Mesendoderm (in vitro differentiated cells): ENCODE data around the gene PTPRM.

Source experiments
- DNase-seq: peaks from one replicate; pipeline ENCODE4 v3.0.0; 2013
- H2AK5ac ChIP-seq: 2 replicates; pipeline ENCODE4 v1.6.1; 2013; ENCODE audit warnings: low read length, inconsistent platforms
- H2BK120ac ChIP-seq: 2 replicates; pipeline ENCODE4 v1.6.1; 2013; ENCODE audit warnings: low read depth, mild to moderate bottlenecking, low read length, moderate library complexity, mixed read lengths
- H2BK15ac ChIP-seq: replicated peaks from 2 replicates; pipeline ENCODE4 v1.6.1; 2013; ENCODE audit warnings: low read depth, mild to moderate bottlenecking, moderate library complexity
- H2BK5ac ChIP-seq: 2 replicates; pipeline ENCODE4 v1.6.1; 2013; ENCODE audit warnings: low read length, inconsistent platforms
- H3K18ac ChIP-seq: 2 replicates; pipeline ENCODE4 v1.6.1; 2013; ENCODE audit warnings: mild to moderate bottlenecking, low read length, mixed read lengths
- H3K23ac ChIP-seq: one replicate; pipeline ENCODE4 v1.6.1; 2013; ENCODE audit warnings: low read length
- H3K27ac ChIP-seq: 2 replicates; pipeline ENCODE4 v1.5.1; 2013; ENCODE audit warnings: low read depth, mild to moderate bottlenecking, inconsistent platforms, low read length, moderate library complexity
- H3K27me3 ChIP-seq: 2 replicates; pipeline ENCODE4 v1.6.1; 2013; ENCODE audit warnings: low read length, control low read depth, mild to moderate bottlenecking, inconsistent platforms; ENCODE audit not compliant: insufficient read depth, poor library complexity
- H3K36me3 ChIP-seq: 2 replicates; pipeline ENCODE4 v1.6.1; 2013; ENCODE audit warnings: low read length, inconsistent platforms; ENCODE audit not compliant: control insufficient read depth, insufficient read depth
- H3K4ac ChIP-seq: one replicate; pipeline ENCODE4 v1.6.1; 2013; ENCODE audit warnings: low read depth, mild to moderate bottlenecking, low read length, moderate library complexity
- H3K4me1 ChIP-seq: 2 replicates; pipeline ENCODE4 v1.6.1; 2013; ENCODE audit warnings: low read depth, low read length, inconsistent platforms; ENCODE audit not compliant: control insufficient read depth
- H3K4me2 ChIP-seq: 2 replicates; pipeline ENCODE4 v1.6.1; 2013; ENCODE audit warnings: low read length
- H3K4me3 ChIP-seq: 2 replicates; pipeline ENCODE4 v1.5.1; 2013; ENCODE audit warnings: mild to moderate bottlenecking, low read length
- H3K56ac ChIP-seq: one replicate; pipeline ENCODE4 v1.6.1; 2013; ENCODE audit warnings: low read length
- H3K79me1 ChIP-seq: 2 replicates; pipeline ENCODE4 v1.6.1; 2013; ENCODE audit warnings: low read length, inconsistent platforms
- H3K79me2 ChIP-seq: 2 replicates; pipeline ENCODE4 v1.6.1; 2013; ENCODE audit warnings: mild to moderate bottlenecking, low read length; ENCODE audit not compliant: control insufficient read depth, insufficient read depth
- H3K9ac ChIP-seq: 2 replicates; pipeline ENCODE4 v1.6.1; 2013; ENCODE audit warnings: low read length, inconsistent platforms
- H4K5ac ChIP-seq: one replicate; pipeline ENCODE4 v1.6.1; 2013; ENCODE audit warnings: low read length
- H4K8ac ChIP-seq: one replicate; pipeline ENCODE4 v1.6.1; 2013; ENCODE audit warnings: low read depth, mild to moderate bottlenecking, control low read depth, low read length, moderate library complexity
- WGBS: extraction: QIAGEN DNeasy Blood & Tissue Kit; methylation state at CpG from one replicate; pipeline ENCODE4 v1.1.7; 2013; ENCODE audit warnings: low lambda C conversion rate, missing lambda C conversion rate; ENCODE audit not compliant: insufficient coverage; ENCODE audit errors: extremely low coverage; 5-methylcytosine and 5-hydroxymethylcytosine counted together

Gene PTPRM

GRCh38 chr18:8385400-8385799 is 818.3 kb downstream of the PTPRM start:
- Histone ChIP-seq H3K79me2 (no peaks in the 10 kb centered on the region), H3K27me3 (no peaks in the 10 kb centered on the region), H2AK5ac (no peak overlapping the region), H3K36me3 (no peaks in the 10 kb centered on the region), H3K4me3 (no peak overlapping the region), H3K18ac (no peak overlapping the region), H2BK5ac (no peak overlapping the region), H3K4ac (no peak overlapping the region), H3K27ac (no peak overlapping the region), H3K4me1 (no peaks in the 10 kb centered on the region), H3K9ac (no peak overlapping the region), H2BK120ac (no peak overlapping the region), H3K23ac (no peak overlapping the region), H3K56ac (peak overlapping the region; percentile 37), H3K4me2 (no peak overlapping the region), H4K8ac (no peak overlapping the region), H2BK15ac (no peak overlapping the region), H3K79me1 (no peaks in the 10 kb centered on the region), H4K5ac (no peak overlapping the region)
- no peak for DNase-seq
- WGBS, result no CpG with 5 or more reads among the region's 4 CpGs

DNA sequence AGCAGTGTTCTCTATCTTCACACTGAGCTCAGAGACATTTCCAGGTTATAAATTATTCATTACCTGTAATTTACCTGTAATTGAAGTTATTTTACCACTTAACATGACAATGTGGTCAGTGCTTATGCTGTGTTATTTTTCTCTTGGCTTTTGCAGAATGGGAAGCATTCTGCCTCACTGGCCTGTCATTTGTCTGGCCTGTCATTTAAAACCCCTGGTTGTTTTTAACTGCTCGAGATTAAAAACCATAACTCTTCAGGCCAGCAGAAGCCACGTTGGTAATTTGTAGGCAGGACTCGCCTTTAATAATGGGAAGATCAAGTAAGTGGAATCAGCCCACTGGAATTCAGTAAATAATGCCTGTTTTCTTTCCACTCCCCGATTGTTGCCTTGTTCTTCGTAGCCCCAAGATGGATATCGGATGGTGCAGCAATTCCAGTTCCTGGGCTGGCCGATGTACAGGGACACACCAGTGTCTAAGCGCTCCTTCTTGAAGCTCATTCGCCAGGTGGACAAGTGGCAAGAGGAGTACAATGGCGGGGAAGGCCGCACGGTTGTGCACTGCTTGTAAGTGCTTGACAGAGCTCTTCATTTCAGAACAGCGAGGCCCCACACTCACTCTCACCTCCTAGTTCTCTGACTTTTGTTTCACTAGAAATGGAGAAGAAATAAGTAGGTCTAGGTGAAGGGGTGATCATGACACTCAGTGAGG is 819.7 kb downstream of the PTPRM start:
- Histone ChIP-seq H3K56ac (no peak overlapping the region), H3K9ac (no peak overlapping the region), H3K4me3 (no peak overlapping the region), H2BK15ac (no peak overlapping the region), H2BK5ac (no peak overlapping the region), H4K5ac (no peak overlapping the region), H3K23ac (no peak overlapping the region), H3K4me1 (no peaks in the 10 kb centered on the region), H3K36me3 (no peaks in the 10 kb centered on the region), H3K4me2 (no peak overlapping the region), H4K8ac (no peak overlapping the region), H3K79me2 (no peaks in the 10 kb centered on the region), H3K27me3 (no peaks in the 10 kb centered on the region), H3K4ac (no peak overlapping the region), H2BK120ac (no peak overlapping the region), H3K27ac (no peak overlapping the region), H3K79me1 (no peaks in the 10 kb centered on the region), H3K18ac (no peak overlapping the region), H2AK5ac (no peak overlapping the region)
- WGBS, result no CpG with 5 or more reads among the region's 13 CpGs
- DNase-seq, result no peak

DNA sequence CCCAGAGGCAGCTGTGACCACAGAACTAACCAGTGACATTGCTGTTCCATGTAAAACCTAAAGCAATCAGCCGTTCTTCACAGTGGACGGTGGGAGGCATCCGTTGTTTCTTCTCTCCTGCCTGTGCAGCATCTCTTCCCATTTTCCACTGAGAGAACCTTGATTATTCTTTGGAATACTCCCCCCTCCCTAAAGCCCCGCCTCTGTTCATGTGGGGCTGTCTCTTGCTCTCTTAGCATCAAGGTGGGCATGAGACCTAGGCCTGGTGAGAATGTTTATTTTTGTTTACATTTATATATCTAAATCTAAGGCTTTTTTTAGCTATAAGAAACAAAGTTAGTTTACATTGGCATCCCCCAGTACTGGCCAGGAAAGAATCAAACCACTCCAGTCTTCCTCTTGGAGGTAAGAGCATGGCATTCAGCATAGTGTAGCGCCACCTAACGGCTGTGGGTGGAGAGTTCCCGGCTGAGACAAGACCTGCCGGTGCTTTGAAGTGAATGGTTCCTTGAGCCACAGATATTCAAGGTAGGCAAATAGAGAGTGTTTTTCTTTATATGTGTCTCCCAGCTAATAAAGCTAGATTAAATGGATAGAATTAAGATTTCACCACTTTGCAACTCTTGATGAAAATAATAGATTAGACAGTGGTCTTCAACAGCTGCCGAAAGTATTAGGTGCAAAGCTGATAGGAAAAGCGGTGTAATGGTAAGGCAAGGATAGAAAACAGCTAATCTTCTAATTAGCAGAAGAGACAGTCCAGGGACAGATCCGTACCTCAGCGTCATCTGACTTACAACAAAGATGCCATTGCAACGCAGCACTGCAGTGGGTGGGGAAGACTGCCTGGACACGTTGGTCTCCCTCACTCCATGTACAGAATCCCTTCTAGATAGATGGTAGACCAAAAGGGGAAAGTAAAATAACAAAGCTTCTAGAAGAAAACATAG is 822.5 kb downstream of the PTPRM start:
- no peak overlapping the region for H3K9ac ChIP-seq
- no peak overlapping the region for H4K8ac ChIP-seq
- no peak overlapping the region for H2AK5ac ChIP-seq
- no peak overlapping the region for H3K56ac ChIP-seq
- no peaks in the 10 kb centered on the region for H3K79me2 ChIP-seq
- no peak overlapping the region for H2BK5ac ChIP-seq
- H2BK120ac ChIP-seq, result no peak overlapping the region
- H3K27ac ChIP-seq, result no peak overlapping the region
- no peak overlapping the region for H3K4ac ChIP-seq
- no peaks in the 10 kb centered on the region for H3K36me3 ChIP-seq
- H3K4me2 ChIP-seq, result no peak overlapping the region
- H3K79me1 ChIP-seq, result no peaks in the 10 kb centered on the region
- H3K4me3 ChIP-seq, result no peak overlapping the region
- H3K27me3 ChIP-seq, result no peaks in the 10 kb centered on the region
- H3K4me1 ChIP-seq, result no peaks in the 10 kb centered on the region
- DNase-seq, result peak; percentile 85
- H3K18ac ChIP-seq, result no peak overlapping the region
- no CpG with 5 or more reads among the region's 14 CpGs for WGBS
- H3K23ac ChIP-seq, result no peak overlapping the region
- H2BK15ac ChIP-seq, result no peak overlapping the region
- H4K5ac ChIP-seq, result no peak overlapping the region

GRCh38 chr18:8391068-8391467 is 824.0 kb downstream of the PTPRM start:
- no CpG with 5 or more reads among the region's 2 CpGs for WGBS
- H3K4me2 ChIP-seq, result no peak overlapping the region
- H4K8ac ChIP-seq, result no peak overlapping the region
- H2BK5ac ChIP-seq, result no peak overlapping the region
- no peak overlapping the region for H3K4ac ChIP-seq
- no peak overlapping the region for H3K27ac ChIP-seq
- no peak overlapping the region for H3K4me3 ChIP-seq
- H4K5ac ChIP-seq, result no peak overlapping the region
- no peak overlapping the region for H3K9ac ChIP-seq
- H2BK120ac ChIP-seq, result no peak overlapping the region
- H3K79me2 ChIP-seq, result no peaks in the 10 kb centered on the region
- no peaks in the 10 kb centered on the region for H3K36me3 ChIP-seq
- no peak overlapping the region for H3K23ac ChIP-seq
- no peaks in the 10 kb centered on the region for H3K27me3 ChIP-seq
- H2BK15ac ChIP-seq, result no peak overlapping the region
- no peak overlapping the region for H3K18ac ChIP-seq
- no peaks in the 10 kb centered on the region for H3K79me1 ChIP-seq
- no peak overlapping the region for H3K56ac ChIP-seq
- H3K4me1 ChIP-seq, result no peaks in the 10 kb centered on the region
- H2AK5ac ChIP-seq, result no peak overlapping the region
- no peak for DNase-seq

DNA sequence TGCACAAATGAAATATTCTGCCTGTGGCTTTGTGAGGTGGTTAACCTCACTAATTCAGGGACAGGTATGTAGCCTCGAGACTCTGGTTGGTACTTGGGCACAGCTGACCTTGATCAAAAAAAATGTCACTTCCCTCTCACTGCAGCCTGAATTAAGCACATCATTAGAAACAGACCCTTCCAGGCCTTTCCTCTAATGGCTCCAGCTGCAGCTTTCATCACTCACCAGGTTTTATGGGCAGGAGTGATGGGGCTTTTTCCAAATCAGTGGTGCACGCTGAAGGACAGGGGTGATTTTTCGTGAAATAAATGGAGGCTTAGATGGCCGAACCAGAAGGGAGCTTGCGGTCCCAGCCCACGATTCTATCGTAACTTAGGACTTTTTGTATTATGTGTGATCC is 829.1 kb downstream of the PTPRM start:
- H3K4me3 ChIP-seq, result no peak overlapping the region
- no peaks in the 10 kb centered on the region for H3K36me3 ChIP-seq
- no peak overlapping the region for H3K27ac ChIP-seq
- no CpG with 5 or more reads among the region's 7 CpGs for WGBS
- no peak overlapping the region for H2AK5ac ChIP-seq
- H4K8ac ChIP-seq, result no peak overlapping the region
- no peak for DNase-seq
- no peak overlapping the region for H3K56ac ChIP-seq
- H3K79me1 ChIP-seq, result no peaks in the 10 kb centered on the region
- no peak overlapping the region for H3K9ac ChIP-seq
- no peaks in the 10 kb centered on the region for H3K27me3 ChIP-seq
- H3K4me1 ChIP-seq, result no peaks in the 10 kb centered on the region
- no peak overlapping the region for H3K4ac ChIP-seq
- no peak overlapping the region for H2BK15ac ChIP-seq
- H4K5ac ChIP-seq, result no peak overlapping the region
- H3K18ac ChIP-seq, result no peak overlapping the region
- no peaks in the 10 kb centered on the region for H3K79me2 ChIP-seq
- no peak overlapping the region for H2BK5ac ChIP-seq
- H3K4me2 ChIP-seq, result no peak overlapping the region
- no peak overlapping the region for H3K23ac ChIP-seq
- no peak overlapping the region for H2BK120ac ChIP-seq
